H1 (cell line): ENCODE measurements around the gene DGKK. TPM values are rescaled to one million over a fixed set of nuclear protein-coding genes. Genes with fewer than 3 reads are reported as not detected.

ENCODE experiments used
- CTCF ChIA-PET: fragments of 300-600 bp; sonication (Branson Sonifier 250); formaldehyde crosslinking; loops from one replicate; lab custom pipeline; 2021; ENCODE audit not compliant: partially characterized antibody; lab: Charles Lee
- POLR2A ChIA-PET: fragments of 300-600 bp; sonication (Branson Sonifier 250); formaldehyde crosslinking; loops from one replicate; lab custom pipeline; 2021; ENCODE audit warnings: inconsistent platforms; ENCODE audit not compliant: partially characterized antibody; lab: Charles Lee
- DNase-seq, 2 experiments: peaks; one replicate each; pipeline versions ENCODE4 v3.0.0 to v3.0.0-alpha.2; 2010 to 2022; ENCODE audit warnings: low spot score in 2 of 2, low read depth in 1 of 2, mixed read lengths in 1 of 2
- FAIRE-seq: peaks from 2 replicates; lab custom pipeline; 2011; peaks lifted over from hg19 to GRCh38; lab: Jason Lieb, UNC
- H2AFZ ChIP-seq: 2 replicates; pipeline ENCODE4 v1.8.1; 2012; ENCODE audit warnings: low read length, inconsistent platforms
- H2AK5ac ChIP-seq: 2 replicates; pipeline ENCODE4 v1.6.1; 2013; ENCODE audit warnings: low read depth, low read length
- H2BK120ac ChIP-seq: replicated peaks from 2 replicates; pipeline ENCODE3; 2013; ENCODE audit warnings: low read depth, low read length, inconsistent platforms
- H2BK12ac ChIP-seq: 2 replicates; pipeline ENCODE4 v1.6.1; 2013; ENCODE audit warnings: low read depth, low read length
- H2BK15ac ChIP-seq: 2 replicates; pipeline ENCODE4 v1.6.1; 2013; ENCODE audit warnings: low read length
- H2BK20ac ChIP-seq: 2 replicates; pipeline ENCODE4 v1.6.1; 2013; ENCODE audit warnings: low read length
- H2BK5ac ChIP-seq: 2 replicates; pipeline ENCODE4 v1.6.1; 2013; ENCODE audit warnings: low read depth, low read length
- H3K14ac ChIP-seq: 2 replicates; pipeline ENCODE4 v1.6.1; 2013; ENCODE audit warnings: inconsistent platforms; ENCODE audit not compliant: insufficient read length
- H3K18ac ChIP-seq: 2 replicates; pipeline ENCODE4 v1.6.1; 2013; ENCODE audit warnings: low read length; ENCODE audit errors: extremely low read depth
- H3K23ac ChIP-seq: 2 replicates; pipeline ENCODE4 v1.6.1; 2013; ENCODE audit warnings: inconsistent platforms; ENCODE audit not compliant: insufficient read length
- H3K23me2 ChIP-seq: 2 replicates; pipeline ENCODE4 v1.6.1; 2013; ENCODE audit warnings: low read depth, low read length
- H3K27ac ChIP-seq: 2 replicates; pipeline ENCODE4 v1.6.1; 2011; ENCODE audit warnings: low read depth, low read length, inconsistent platforms
- H3K27me3 ChIP-seq, 4 experiments: replicated peaks in 1 of 4; 1 replicate in 1 of 4; 2 replicates in 3 of 4; pipeline versions ENCODE4 v1.6.1 to v1.8.1; 2011 to 2013; ENCODE audit warnings: low read length in 3 of 4, mild to moderate bottlenecking in 3 of 4, inconsistent platforms in 2 of 4, mixed read lengths in 2 of 4, moderate library complexity in 1 of 4; ENCODE audit not compliant: control insufficient read depth in 3 of 4, insufficient read depth in 3 of 4; ENCODE audit errors: extremely low read depth in 1 of 4
- H3K36me3 ChIP-seq, 4 experiments: 2 replicates each; pipeline versions ENCODE4 v1.6.1 to v1.8.1; 2011 to 2013; ENCODE audit warnings: mild to moderate bottlenecking in 4 of 4, low read length in 3 of 4, moderate library complexity in 2 of 4, control low read depth in 1 of 4, inconsistent platforms in 1 of 4; ENCODE audit not compliant: insufficient read depth in 4 of 4, control insufficient read depth in 2 of 4
- H3K4ac ChIP-seq: replicated peaks from 2 replicates; pipeline ENCODE3; 2013; ENCODE audit warnings: low read length, low read depth, mixed read lengths, inconsistent platforms; ENCODE audit not compliant: insufficient read length
- H3K4me1 ChIP-seq, 4 experiments: replicated peaks in 1 of 4; 1 replicate in 1 of 4; 2 replicates in 3 of 4; pipeline versions ENCODE4 v1.6.1 to v1.8.1; 2011 to 2013; ENCODE audit warnings: low read length in 3 of 4, inconsistent platforms in 2 of 4, mixed read lengths in 1 of 4; ENCODE audit not compliant: insufficient read depth in 4 of 4, control insufficient read depth in 3 of 4
- H3K4me2 ChIP-seq, 2 experiments: 2 replicates each; pipeline versions ENCODE4 v1.6.1 to v1.8.1; 2011 to 2013; ENCODE audit warnings: low read depth in 2 of 2, low read length in 2 of 2, control low read depth in 1 of 2, inconsistent platforms in 1 of 2, mild to moderate bottlenecking in 1 of 2; ENCODE audit not compliant: insufficient read depth in 1 of 2
- H3K4me3 ChIP-seq, 4 experiments: fragments of 200-600, 300-600 bp in 1 of 4; sonication (generic), shearing (Covaris generic), sonication (Bioruptor Twin) in 1 of 4; 2 replicates each; pipeline versions ENCODE4 v1.5.1 to v1.8.1; 2011 to 2016; ENCODE audit warnings: low read length in 4 of 4, low read depth in 3 of 4, control low read depth in 2 of 4, inconsistent platforms in 2 of 4, mild to moderate bottlenecking in 2 of 4, mixed read lengths in 1 of 4, moderate library complexity in 1 of 4; ENCODE audit not compliant: insufficient read depth in 2 of 4; ENCODE audit errors: extremely low read depth in 1 of 4
- H3K56ac ChIP-seq: replicated peaks from 2 replicates; pipeline ENCODE3; 2013; ENCODE audit warnings: low read depth, mild to moderate bottlenecking, mixed read lengths, low read length, inconsistent platforms; ENCODE audit not compliant: insufficient read length
- H3K79me1 ChIP-seq: 2 replicates; pipeline ENCODE4 v1.6.1; 2013; ENCODE audit warnings: low read depth, low read length, control low read depth
- H3K79me2 ChIP-seq, 2 experiments: 2 replicates each; pipeline versions ENCODE4 v1.6.1 to v1.8.1; 2012 to 2013; ENCODE audit warnings: low read length in 2 of 2, mild to moderate bottlenecking in 2 of 2, inconsistent platforms in 1 of 2; ENCODE audit not compliant: insufficient read depth in 2 of 2, control insufficient read depth in 1 of 2
- H3K9ac ChIP-seq, 4 experiments: replicated peaks in 1 of 4; 1 replicate in 1 of 4; 2 replicates in 3 of 4; pipeline versions ENCODE4 v1.6.1 to v1.8.1; 2011 to 2013; ENCODE audit warnings: low read depth in 3 of 4, low read length in 3 of 4, control low read depth in 2 of 4, mild to moderate bottlenecking in 2 of 4, moderate library complexity in 2 of 4, inconsistent platforms in 1 of 4; ENCODE audit errors: extremely low read depth in 1 of 4
- H3K9me3 ChIP-seq, 2 experiments: 2 replicates each; pipeline versions ENCODE4 v1.6.1 to v1.8.1; 2012 to 2013; ENCODE audit warnings: mild to moderate bottlenecking in 2 of 2, moderate library complexity in 2 of 2, control low read depth in 1 of 2, inconsistent platforms in 1 of 2, low read depth in 1 of 2, low read length in 1 of 2, mixed read lengths in 1 of 2; ENCODE audit not compliant: insufficient read depth in 2 of 2
- H4K20me1 ChIP-seq, 2 experiments: replicated peaks in 1 of 2; 2 replicates each; pipeline versions ENCODE3 to v1.8.1; 2011 to 2013; ENCODE audit warnings: inconsistent platforms in 2 of 2, low read length in 2 of 2, mild to moderate bottlenecking in 1 of 2; ENCODE audit not compliant: insufficient read depth in 2 of 2, control insufficient read depth in 1 of 2
- H4K5ac ChIP-seq: 2 replicates; pipeline ENCODE4 v1.6.1; 2013; ENCODE audit warnings: low read length, low read depth, mixed read lengths, inconsistent platforms; ENCODE audit not compliant: insufficient read length
- H4K8ac ChIP-seq: 2 replicates; pipeline ENCODE4 v1.8.0; 2013; ENCODE audit warnings: mild to moderate bottlenecking, moderate library complexity, low read length, inconsistent platforms; ENCODE audit not compliant: insufficient read depth; ENCODE audit errors: extremely low read depth
- H4K91ac ChIP-seq: replicated peaks from 2 replicates; pipeline ENCODE3; 2013; ENCODE audit warnings: low read length, mixed read lengths, inconsistent platforms; ENCODE audit not compliant: insufficient read length
- ATF2 ChIP-seq: IDR thresholded peaks from 2 replicates; pipeline ENCODE4 v1.6.1; 2012; ENCODE audit warnings: low read length, inconsistent platforms
- CEBPB ChIP-seq: IDR thresholded peaks from 2 replicates; pipeline ENCODE4 v1.6.1; 2012; ENCODE audit warnings: low read depth, low read length
- CHD2 ChIP-seq: IDR thresholded peaks from 2 replicates; pipeline ENCODE4 v1.6.1; 2012; ENCODE audit warnings: low read length, improper control_type of control experiment
- CTBP2 ChIP-seq: IDR thresholded peaks from 2 replicates; pipeline ENCODE4 v1.7.0; 2011; ENCODE audit warnings: borderline replicate concordance, mild to moderate bottlenecking, moderate library complexity, mixed read lengths, low read length; ENCODE audit not compliant: insufficient read depth, insufficient read length
- KDM5A ChIP-seq: fragments of 200-600 bp; IDR thresholded peaks from 2 replicates; pipeline ENCODE4 v1.7.1; 2012; ENCODE audit warnings: mild to moderate bottlenecking, low read length, inconsistent platforms, mixed read lengths
- POU5F1 ChIP-seq: IDR thresholded peaks from 2 replicates; pipeline ENCODE4 v1.6.1; 2011; ENCODE audit warnings: low read depth, mild to moderate bottlenecking, low read length, moderate library complexity
- SP2 ChIP-seq: IDR thresholded peaks from 2 replicates; pipeline ENCODE4 v1.6.1; 2012; ENCODE audit warnings: mild to moderate bottlenecking, low read length, inconsistent platforms
- TBP ChIP-seq: IDR thresholded peaks from 2 replicates; pipeline ENCODE4 v1.6.1; 2011; ENCODE audit warnings: low read depth, low read length, improper control_type of control experiment
- USF2 ChIP-seq: IDR thresholded peaks from 2 replicates; pipeline ENCODE4 v1.6.1; 2011; ENCODE audit warnings: low read length, improper control_type of control experiment
- YY1 ChIP-seq: IDR thresholded peaks from 2 replicates; pipeline ENCODE4 v1.6.1; 2011; ENCODE audit warnings: low read depth, mild to moderate bottlenecking, low read length
- WGBS, 2 experiments: shearing (Covaris generic) in 1 of 2; methylation state at CpG; one replicate each; pipeline versions ENCODE4 v1.1.6 to v1.1.7; 2013 to 2015; ENCODE audit warnings: low lambda C conversion rate in 2 of 2, mixed read lengths in 2 of 2, inconsistent platforms in 1 of 2, low coverage in 1 of 2, missing lambda C conversion rate in 1 of 2; ENCODE audit not compliant: insufficient replicate concordance in 2 of 2, insufficient coverage in 1 of 2, insufficient read length in 1 of 2; ENCODE audit errors: extremely low coverage in 1 of 2, missing lambda C conversion rate in 1 of 2; 5-methylcytosine and 5-hydroxymethylcytosine counted together
- polyA plus RNA-seq, 7 experiments: library from polyadenylated mRNA; depleted of rRNA in 3 of 7; stranded (reverse) in 5 of 7; unstranded in 2 of 7; fragments of >200 nt in 5 of 7; fragments of 200-250 nt in 2 of 7; gene quantifications; 1 replicate in 5 of 7; 2 replicates in 1 of 7; 4 replicates in 1 of 7; pipeline versions ENCODE4 v1.2.1 to v1.2.3, GENCODE V29; 2011 to 2013; ENCODE audit warnings: missing spikeins in 2 of 7, mixed read lengths in 2 of 7
- total RNA-seq: library from RNA; stranded (reverse); fragmentation: NEBNext Ultra II Directional; extraction: Animal tissue kit (Norgen Biotek cat#: 25700); gene quantifications from 2 replicates; pipeline ENCODE4 v1.2.1, GENCODE V29; 2021

The DGKK gene
- total and polyA plus RNA-seq, 2 of the 8 experiments (the other 6 are each of a cell fraction or from before 2014, with no cell fraction given) = 4.9 to 19.2 TPM

GRCh38 chrX:50436797-50437196 lies 33.8 kb downstream of the DGKK start:
- Histone ChIP-seq H3K14ac (no peak overlapping the region), H3K79me2 (no peaks in the 10 kb centered on the region), H3K23me2 (no peaks in the 10 kb centered on the region), H3K4me3 (no peak overlapping the region), H3K9ac (no peak overlapping the region), H3K27ac (no peak overlapping the region), H3K27me3 (no peaks in the 10 kb centered on the region), H2BK15ac (no peak overlapping the region), H3K18ac (no peak overlapping the region), H3K4me2 (no peak overlapping the region), H4K5ac (no peak overlapping the region), H4K8ac (no peak overlapping the region), H4K20me1 (no peaks in the 10 kb centered on the region), H3K23ac (no peak overlapping the region), H3K4ac (no peak overlapping the region), H3K79me1 (no peaks in the 10 kb centered on the region), H3K36me3 (no peaks in the 10 kb centered on the region), H2BK20ac (no peak overlapping the region), H3K9me3 (no peaks in the 10 kb centered on the region), H4K91ac (no peak overlapping the region), H2AK5ac (no peak overlapping the region), H3K4me1 (peaks cover 2 to 10% (median 7%) of the 10 kb centered on the region in 4 experiments; a peak in 4 of 7 replicates), H2BK5ac (no peak overlapping the region), H3K56ac (no peak overlapping the region), H2BK120ac (no peak overlapping the region), H2BK12ac (no peak overlapping the region), H2AFZ (no peak overlapping the region)
- DNase-seq (no peak), FAIRE-seq (no peak)
- ChIA-PET POLR2A (no interaction called here), CTCF (interaction anchor here (0.7 to 1.2 kb wide), 3 partner anchors 32 to 1150 kb away, joined by 3 read pairs; no protein-coding TSS in a partner anchor)
- 93% methylated on average over 6 of the region's 6 CpGs; no CpG with 5 or more reads in 1 of the 2 experiments for WGBS, 2 experiments
- TF ChIP-seq POU5F1 (no peak), CEBPB (no peak), KDM5A (no peak), TBP (no peak), USF2 (no peak), YY1 (no peak), ATF2 (no peak), CTBP2 (no peak), CHD2 (no peak), SP2 (no peak)
